HepG2 (cell line): ENCODE results near the gene TNFRSF21.

ENCODE experiments used
- HOXA7 ChIP-seq: sonication (generic); formaldehyde crosslinking; IDR thresholded peaks from 2 replicates; pipeline ENCODE4 v1.8.1; 2022; ENCODE audit warnings: mild to moderate bottlenecking, missing genetic modification reagents, moderate library complexity
- JUN ChIP-seq: sonication (generic); formaldehyde crosslinking; IDR thresholded peaks from 2 replicates; pipeline ENCODE4 v1.4.0; 2020; ENCODE audit warnings: mild to moderate bottlenecking, missing genetic modification reagents
- NR2C2 ChIP-seq: sonication (generic); formaldehyde crosslinking; IDR thresholded peaks from 2 replicates; pipeline ENCODE4 v1.4.0; 2020; ENCODE audit warnings: missing genetic modification reagents, mild to moderate bottlenecking, moderate library complexity, borderline replicate concordance
- SOX6 ChIP-seq, 2 experiments: fragments of 450-650 bp in 1 of 2; sonication (generic) in 1 of 2; formaldehyde crosslinking in 1 of 2; IDR thresholded peaks; 2 replicates each; pipeline versions ENCODE4 v1.4.0 to v1.6.1; 2017 to 2020; ENCODE audit warnings: antibody characterized with exemption in 1 of 2, mild to moderate bottlenecking in 1 of 2, missing genetic modification reagents in 1 of 2
- ZBTB7A ChIP-seq: sonication (generic); formaldehyde crosslinking; IDR thresholded peaks from 2 replicates; pipeline ENCODE4 v1.8.0; 2022; ENCODE audit warnings: mild to moderate bottlenecking, missing genetic modification reagents
- ZNF589 ChIP-seq: sonication (generic); formaldehyde crosslinking; conservative IDR thresholded peaks from 2 replicates; pipeline ENCODE4 v1.8.0; 2022; ENCODE audit warnings: mild to moderate bottlenecking, moderate library complexity, missing genetic modification reagents
- TF ChIP-seq, protein P1 (sequence below): IDR thresholded peaks from 2 replicates; pipeline ENCODE4 v1.6.1; 2016
- TF ChIP-seq, protein P2 (sequence below): sonication (generic); formaldehyde crosslinking; IDR thresholded peaks from 2 replicates; pipeline ENCODE4 v1.5.0; 2020; ENCODE audit warnings: mild to moderate bottlenecking, missing genetic modification reagents, moderate library complexity

DNA sequence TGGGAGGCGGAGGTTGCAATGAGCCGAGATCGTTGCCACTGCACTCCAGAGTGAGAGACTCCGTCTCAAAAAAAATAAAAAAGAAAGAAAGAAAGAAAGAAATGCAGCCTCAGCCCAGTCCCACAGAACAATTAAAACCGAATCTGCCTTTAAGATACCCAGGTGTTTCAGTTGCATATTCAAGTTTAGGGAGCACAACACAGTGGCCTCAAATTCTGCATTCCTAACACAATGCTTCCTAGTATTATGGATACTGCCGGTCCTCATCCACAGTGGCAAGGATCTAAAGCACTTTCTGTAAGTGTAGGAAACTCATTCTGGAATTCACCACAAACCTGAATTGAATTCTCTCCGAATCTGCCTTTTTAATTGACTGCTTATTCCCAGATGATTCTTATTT lies 80.5 kb downstream of the TNFRSF21 start:
- TF ChIP-seq SOX6 (IDR thresholded peaks at IDR 0.05) (no peak), SOX6 (CRISPR knock-in tag; IDR thresholded peaks at IDR 0.05) (no peak), JUN (CRISPR knock-in tag) (no peak), NR2C2 (CRISPR knock-in tag) (no peak), ZBTB7A (CRISPR knock-in tag) (no peak), ZNF589 (CRISPR knock-in tag) (no peak), HOXA7 (CRISPR knock-in tag) (no peak)
- TF ChIP-seq, protein P1, sequence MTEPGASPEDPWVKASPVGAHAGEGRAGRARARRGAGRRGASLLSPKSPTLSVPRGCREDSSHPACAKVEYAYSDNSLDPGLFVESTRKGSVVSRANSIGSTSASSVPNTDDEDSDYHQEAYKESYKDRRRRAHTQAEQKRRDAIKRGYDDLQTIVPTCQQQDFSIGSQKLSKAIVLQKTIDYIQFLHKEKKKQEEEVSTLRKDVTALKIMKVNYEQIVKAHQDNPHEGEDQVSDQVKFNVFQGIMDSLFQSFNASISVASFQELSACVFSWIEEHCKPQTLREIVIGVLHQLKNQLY (CRISPR knock-in tag): no peak
- TF ChIP-seq, protein P2, sequence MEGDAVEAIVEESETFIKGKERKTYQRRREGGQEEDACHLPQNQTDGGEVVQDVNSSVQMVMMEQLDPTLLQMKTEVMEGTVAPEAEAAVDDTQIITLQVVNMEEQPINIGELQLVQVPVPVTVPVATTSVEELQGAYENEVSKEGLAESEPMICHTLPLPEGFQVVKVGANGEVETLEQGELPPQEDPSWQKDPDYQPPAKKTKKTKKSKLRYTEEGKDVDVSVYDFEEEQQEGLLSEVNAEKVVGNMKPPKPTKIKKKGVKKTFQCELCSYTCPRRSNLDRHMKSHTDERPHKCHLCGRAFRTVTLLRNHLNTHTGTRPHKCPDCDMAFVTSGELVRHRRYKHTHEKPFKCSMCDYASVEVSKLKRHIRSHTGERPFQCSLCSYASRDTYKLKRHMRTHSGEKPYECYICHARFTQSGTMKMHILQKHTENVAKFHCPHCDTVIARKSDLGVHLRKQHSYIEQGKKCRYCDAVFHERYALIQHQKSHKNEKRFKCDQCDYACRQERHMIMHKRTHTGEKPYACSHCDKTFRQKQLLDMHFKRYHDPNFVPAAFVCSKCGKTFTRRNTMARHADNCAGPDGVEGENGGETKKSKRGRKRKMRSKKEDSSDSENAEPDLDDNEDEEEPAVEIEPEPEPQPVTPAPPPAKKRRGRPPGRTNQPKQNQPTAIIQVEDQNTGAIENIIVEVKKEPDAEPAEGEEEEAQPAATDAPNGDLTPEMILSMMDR (CRISPR knock-in tag): no peak
